ENCODE data around the gene APCDD1L.

- TF ChIP-seq EZH2phosphoT487 (IDR thresholded peaks at IDR 0.05; ENCODE audit: insufficient read depth, low read depth) (no peak), EZH2 (IDR thresholded peaks at IDR 0.05; ENCODE audit: insufficient read depth, poor library complexity, severe bottlenecking) (no peak)
Observed at GRCh38 chr20:58440021-58440767, 75.0 kb downstream of the APCDD1L start.
